ENCODE measurements around the gene TYW1.
"Not testable (repeated sequence)": the region's sequence is repeated elsewhere in the genome, so short reads cannot be mapped to it uniquely, and the experiment has no call there.

Gene TYW1

DNA sequence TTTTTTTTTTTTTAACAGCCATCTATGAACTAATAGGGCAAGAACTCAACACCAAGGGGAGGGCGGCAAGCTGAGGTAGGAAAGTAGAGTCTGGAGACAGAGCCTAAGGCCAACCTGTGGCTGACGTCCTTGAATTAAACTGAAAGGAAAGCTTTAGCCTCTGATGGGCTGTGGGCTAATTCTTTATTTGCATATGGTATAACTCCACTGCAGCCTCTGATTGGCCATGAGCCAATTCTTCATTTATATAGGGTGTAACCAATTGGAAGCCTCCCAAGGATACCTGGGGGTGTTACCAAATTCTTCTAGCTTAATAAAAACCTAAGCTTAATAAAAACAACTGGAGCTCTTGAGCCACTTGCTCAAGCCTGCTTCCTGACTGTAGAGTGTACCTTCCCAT, 10.3 kb downstream of the TYW1 start:
- no peaks in the 10 kb centered on the region for H3K9me3 ChIP-seq (ENCODE audit: insufficient read depth, low read length)
- no peaks in the 10 kb centered on the region for H3K27me3 ChIP-seq (ENCODE audit: insufficient read depth, insufficient read length)
- H3K9ac ChIP-seq (ENCODE audit: insufficient read length, low read depth) = no peak overlapping the region
- no peak for TF ChIP-seq SUZ12 (IDR thresholded peaks at IDR 0.05; ENCODE audit: extremely low read depth, insufficient read depth, insufficient read length)
- TF ChIP-seq ZNF274 (IDR thresholded peaks at IDR 0.05; ENCODE audit: low read depth, low read length) = no peak
- TF ChIP-seq YY1 (IDR thresholded peaks at IDR 0.05; ENCODE audit: insufficient read depth, insufficient read length) = no peak
- no peak overlapping the region for H3K4me3 ChIP-seq (ENCODE audit: insufficient read length, low read depth)
- H3K4me1 ChIP-seq (ENCODE audit: insufficient read depth, insufficient read length) = no peaks in the 10 kb centered on the region
- peaks cover 45% of the 10 kb centered on the region for H3K36me3 ChIP-seq (ENCODE audit: insufficient read depth, insufficient read length, low read length)
- DNase-seq (ENCODE audit: low read depth, low spot score) = no peak

DNA sequence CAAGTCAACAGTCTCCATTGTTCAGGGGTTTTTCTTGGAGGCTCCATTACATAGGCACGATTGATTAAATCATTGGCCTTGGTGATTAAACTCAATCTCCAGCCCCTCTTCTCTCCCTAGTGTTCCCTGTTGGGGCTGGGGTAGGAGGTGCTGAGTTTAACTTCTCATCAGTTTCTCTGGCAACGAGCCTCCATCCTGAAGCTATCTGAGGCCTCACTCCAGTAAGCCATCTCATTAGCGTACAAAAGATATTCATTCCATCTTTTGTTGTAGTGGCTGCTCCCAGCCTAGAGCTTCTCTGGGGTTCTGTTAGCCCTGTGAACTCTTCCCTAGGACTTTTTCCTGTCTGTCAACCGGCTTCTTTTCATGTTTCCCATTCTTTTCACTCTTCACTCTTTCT, 11.6 kb downstream of the TYW1 start:
- Histone ChIP-seq H3K9ac (ENCODE audit: insufficient read length, low read depth) (no peak overlapping the region), H3K9me3 (ENCODE audit: insufficient read depth, low read length) (no peaks in the 10 kb centered on the region), H3K27me3 (ENCODE audit: insufficient read depth, insufficient read length) (no peaks in the 10 kb centered on the region), H3K4me1 (ENCODE audit: insufficient read depth, insufficient read length) (no peaks in the 10 kb centered on the region), H3K36me3 (ENCODE audit: insufficient read depth, insufficient read length, low read length) (peaks cover 48% of the 10 kb centered on the region), H3K4me3 (ENCODE audit: insufficient read length, low read depth) (no peak overlapping the region)
- TF ChIP-seq YY1 (IDR thresholded peaks at IDR 0.05; ENCODE audit: insufficient read depth, insufficient read length) = no peak
- TF ChIP-seq ZNF274 (IDR thresholded peaks at IDR 0.05; ENCODE audit: low read depth, low read length) = no peak
- TF ChIP-seq SUZ12 (IDR thresholded peaks at IDR 0.05; ENCODE audit: extremely low read depth, insufficient read depth, insufficient read length) = no peak
- DNase-seq (ENCODE audit: low read depth, low spot score) = no peak

GRCh38 chr7:67009677-67010076, 13.0 kb downstream of the TYW1 start:
- H3K36me3 ChIP-seq (ENCODE audit: insufficient read depth, insufficient read length, low read length) = peaks cover 59% of the 10 kb centered on the region

GRCh38 chr7:67014076-67014622, 17.5 kb downstream of the TYW1 start:
- not testable (repeated sequence) for H3K9ac ChIP-seq (ENCODE audit: insufficient read length, low read depth); H3K9me3 ChIP-seq (ENCODE audit: insufficient read depth, low read length); H3K4me1 ChIP-seq (ENCODE audit: insufficient read depth, insufficient read length); H3K4me3 ChIP-seq (ENCODE audit: insufficient read length, low read depth); DNase-seq (ENCODE audit: low read depth, low spot score); H3K27me3 ChIP-seq (ENCODE audit: insufficient read depth, insufficient read length)
- peaks cover 58% of the 10 kb centered on the region for H3K36me3 ChIP-seq (ENCODE audit: insufficient read depth, insufficient read length, low read length)

More at GRCh38 chr7:67009677-67010076, 13.0 kb downstream of the TYW1 start:
- H3K9ac ChIP-seq (ENCODE audit: insufficient read length, low read depth); H3K27me3 ChIP-seq (ENCODE audit: insufficient read depth, insufficient read length); H3K9me3 ChIP-seq (ENCODE audit: insufficient read depth, low read length); DNase-seq (ENCODE audit: low read depth, low spot score); H3K4me3 ChIP-seq (ENCODE audit: insufficient read length, low read depth); H3K4me1 ChIP-seq (ENCODE audit: insufficient read depth, insufficient read length): not testable (repeated sequence)

GRCh38 chr7:67017971-67018370, 21.3 kb downstream of the TYW1 start:
- not testable (repeated sequence) for H3K4me3 ChIP-seq (ENCODE audit: insufficient read length, low read depth); H3K27me3 ChIP-seq (ENCODE audit: insufficient read depth, insufficient read length); H3K9ac ChIP-seq (ENCODE audit: insufficient read length, low read depth); H3K9me3 ChIP-seq (ENCODE audit: insufficient read depth, low read length); DNase-seq (ENCODE audit: low read depth, low spot score); H3K4me1 ChIP-seq (ENCODE audit: insufficient read depth, insufficient read length)
- H3K36me3 ChIP-seq (ENCODE audit: insufficient read depth, insufficient read length, low read length) = peaks cover 64% of the 10 kb centered on the region

GRCh38 chr7:67018940-67019339, 22.3 kb downstream of the TYW1 start:
- no peaks in the 10 kb centered on the region for H3K27me3 ChIP-seq (ENCODE audit: insufficient read depth, insufficient read length)
- TF ChIP-seq ZNF274 (IDR thresholded peaks at IDR 0.05; ENCODE audit: low read depth, low read length) (no peak), YY1 (IDR thresholded peaks at IDR 0.05; ENCODE audit: insufficient read depth, insufficient read length) (no peak), SUZ12 (IDR thresholded peaks at IDR 0.05; ENCODE audit: extremely low read depth, insufficient read depth, insufficient read length) (no peak)
- peaks cover 57% of the 10 kb centered on the region for H3K36me3 ChIP-seq (ENCODE audit: insufficient read depth, insufficient read length, low read length)
- no peaks in the 10 kb centered on the region for H3K4me1 ChIP-seq (ENCODE audit: insufficient read depth, insufficient read length)
- no peak for DNase-seq (ENCODE audit: low read depth, low spot score)
- no peaks in the 10 kb centered on the region for H3K9me3 ChIP-seq (ENCODE audit: insufficient read depth, low read length)
- no peak overlapping the region for H3K9ac ChIP-seq (ENCODE audit: insufficient read length, low read depth)
- no peak overlapping the region for H3K4me3 ChIP-seq (ENCODE audit: insufficient read length, low read depth)

DNA sequence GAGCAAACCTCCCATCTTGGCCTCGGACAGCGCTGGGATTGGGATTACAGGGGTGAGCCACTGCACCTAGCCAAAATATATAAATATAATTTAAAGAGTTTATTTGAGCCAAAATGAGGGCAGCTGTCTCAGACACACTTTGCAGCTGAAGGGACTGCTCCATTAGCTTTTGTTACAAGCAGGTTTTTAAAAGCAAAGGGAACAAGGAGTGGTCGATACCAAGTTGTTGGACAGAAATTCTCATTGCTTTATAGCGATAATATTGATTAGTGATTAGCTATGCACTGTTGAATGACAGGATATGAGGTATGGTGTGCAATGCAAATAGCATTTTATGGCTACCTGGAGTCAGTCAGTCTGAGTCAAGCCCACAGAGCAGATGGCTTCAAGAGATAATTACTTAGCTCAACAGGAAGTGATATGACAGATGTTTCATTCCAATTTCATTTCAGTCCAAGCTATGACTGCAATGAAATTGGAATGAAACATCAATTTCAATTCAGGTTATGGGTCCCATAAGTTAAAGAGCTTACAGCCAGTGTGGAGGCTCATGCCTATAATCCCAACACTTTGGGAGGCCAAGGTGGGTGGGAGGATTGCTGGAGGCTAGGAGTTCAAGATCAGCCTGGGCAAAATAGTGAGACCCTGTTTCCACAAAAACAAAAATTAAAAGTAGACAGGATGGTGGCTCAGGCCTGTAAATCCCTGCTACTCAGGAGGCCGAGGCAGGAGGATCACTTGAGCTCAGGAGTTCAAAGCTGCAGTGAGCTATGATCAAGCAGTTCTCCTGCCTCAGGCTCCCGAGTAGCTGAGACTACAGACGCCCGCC, 23.1 kb downstream of the TYW1 start:
- Histone ChIP-seq H3K9ac (ENCODE audit: insufficient read length, low read depth) (no peak overlapping the region), H3K4me3 (ENCODE audit: insufficient read length, low read depth) (no peak overlapping the region), H3K36me3 (ENCODE audit: insufficient read depth, insufficient read length, low read length) (peaks cover 51% of the 10 kb centered on the region), H3K4me1 (ENCODE audit: insufficient read depth, insufficient read length) (no peaks in the 10 kb centered on the region), H3K9me3 (ENCODE audit: insufficient read depth, low read length) (no peaks in the 10 kb centered on the region), H3K27me3 (ENCODE audit: insufficient read depth, insufficient read length) (no peaks in the 10 kb centered on the region)
- no peak for DNase-seq (ENCODE audit: low read depth, low spot score)
- no peak for TF ChIP-seq ZNF274 (IDR thresholded peaks at IDR 0.05; ENCODE audit: low read depth, low read length)
- TF ChIP-seq SUZ12 (IDR thresholded peaks at IDR 0.05; ENCODE audit: extremely low read depth, insufficient read depth, insufficient read length) = no peak
- TF ChIP-seq YY1 (IDR thresholded peaks at IDR 0.05; ENCODE audit: insufficient read depth, insufficient read length) = no peak

GRCh38 chr7:67021260-67021659, 24.6 kb downstream of the TYW1 start:
- DNase-seq (ENCODE audit: low read depth, low spot score) = no peak
- Histone ChIP-seq H3K9ac (ENCODE audit: insufficient read length, low read depth) (no peak overlapping the region), H3K27me3 (ENCODE audit: insufficient read depth, insufficient read length) (no peaks in the 10 kb centered on the region), H3K9me3 (ENCODE audit: insufficient read depth, low read length) (no peaks in the 10 kb centered on the region), H3K36me3 (ENCODE audit: insufficient read depth, insufficient read length, low read length) (peaks cover 47% of the 10 kb centered on the region), H3K4me3 (ENCODE audit: insufficient read length, low read depth) (no peak overlapping the region), H3K4me1 (ENCODE audit: insufficient read depth, insufficient read length) (no peaks in the 10 kb centered on the region)
- no peak for TF ChIP-seq SUZ12 (IDR thresholded peaks at IDR 0.05; ENCODE audit: extremely low read depth, insufficient read depth, insufficient read length)
- TF ChIP-seq ZNF274 (IDR thresholded peaks at IDR 0.05; ENCODE audit: low read depth, low read length) = no peak
- TF ChIP-seq YY1 (IDR thresholded peaks at IDR 0.05; ENCODE audit: insufficient read depth, insufficient read length) = no peak

Data from NT2/D1 (cell line).